Gastroesophageal sphincter (tissue), 4 donors: ENCODE data around the gene TXNL4B. TPM values are rescaled to one million over a fixed set of nuclear protein-coding genes. Genes with fewer than 3 reads are reported as not detected.

Source experiments
- ATAC-seq: fragments of 150-250 bp; one replicate; pipeline ENCODE4 v1.9.1; 2016; ENCODE audit warnings: mild to moderate bottlenecking, moderate library complexity
- H3K27ac ChIP-seq, 4 donors: fragments of 200-600 bp; sonication (generic) in 3 of 4; 1 replicate in 3 of 4; 2 replicates in 1 of 4; pipeline ENCODE4 v1.5.1; 2016 to 2019
- H3K27me3 ChIP-seq: fragments of 200-600 bp; sonication (generic); one replicate; pipeline ENCODE4 v1.5.1; 2019
- H3K36me3 ChIP-seq, 2 donors: fragments of 200-600 bp; sonication (generic); one replicate each; pipeline ENCODE4 v1.5.1; 2019; ENCODE audit warnings: control low read depth in 1 of 2
- H3K4me1 ChIP-seq, 3 donors: fragments of 200-600 bp; sonication (generic); 1 replicate in 2 of 3; 2 replicates in 1 of 3; pipeline ENCODE4 v1.5.1; 2016 to 2019; ENCODE audit warnings: control low read depth in 2 of 3
- H3K4me3 ChIP-seq, 2 donors: fragments of 200-600 bp; sonication (generic); one replicate each; pipeline ENCODE4 v1.5.1; 2019; ENCODE audit warnings: mild to moderate bottlenecking in 1 of 2, moderate library complexity in 1 of 2
- H3K9me3 ChIP-seq, 3 donors: fragments of 200-600 bp; sonication (generic); one replicate each; pipeline ENCODE4 v1.5.1; 2017 to 2019; ENCODE audit warnings: control low read depth in 2 of 3
- EP300 ChIP-seq: sonication (generic); formaldehyde crosslinking; IDR thresholded peaks from one replicate; pipeline ENCODE4 v1.6.1; 2017; ENCODE audit warnings: antibody characterized with exemption, mild to moderate bottlenecking
- POLR2A ChIP-seq, 2 donors: fragments of 450-650 bp; IDR thresholded peaks; one replicate each; pipeline ENCODE4 v1.6.1; 2017; ENCODE audit warnings: antibody characterized with exemption in 2 of 2, mild to moderate bottlenecking in 2 of 2, moderate library complexity in 1 of 2
- POLR2AphosphoS5 ChIP-seq: sonication (generic); formaldehyde crosslinking; IDR thresholded peaks from one replicate; pipeline ENCODE4 v1.6.1; 2017; ENCODE audit warnings: antibody characterized with exemption
- WGBS, 2 donors: methylation state at CpG; one replicate each; pipeline ENCODE4 v1.1.5; 2018; ENCODE audit warnings: low coverage in 1 of 2; 5-methylcytosine and 5-hydroxymethylcytosine counted together
- total RNA-seq, 4 donors: library from RNA; depleted of rRNA; stranded (reverse); fragments of >200 nt; gene quantifications; one replicate each; pipeline ENCODE4 v1.1.0, GENCODE V29; 2016
- TF ChIP-seq, protein P1 (sequence below), 4 experiments: fragments of 200-600 bp in 2 of 4; fragments of 450-650 bp in 2 of 4; sonication (generic) in 1 of 4; IDR thresholded peaks; one replicate each; pipeline ENCODE4 v1.5.1; 2017 to 2019; ENCODE audit warnings: antibody characterized with exemption in 4 of 4, mild to moderate bottlenecking in 2 of 4, moderate library complexity in 2 of 4

TXNL4B gene
- total RNA-seq: 10 to 100 TPM in 1 of 4 donors, 1 to 10 TPM in 3; 5.8 to 10.6 (median 8.6) TPM

DNA sequence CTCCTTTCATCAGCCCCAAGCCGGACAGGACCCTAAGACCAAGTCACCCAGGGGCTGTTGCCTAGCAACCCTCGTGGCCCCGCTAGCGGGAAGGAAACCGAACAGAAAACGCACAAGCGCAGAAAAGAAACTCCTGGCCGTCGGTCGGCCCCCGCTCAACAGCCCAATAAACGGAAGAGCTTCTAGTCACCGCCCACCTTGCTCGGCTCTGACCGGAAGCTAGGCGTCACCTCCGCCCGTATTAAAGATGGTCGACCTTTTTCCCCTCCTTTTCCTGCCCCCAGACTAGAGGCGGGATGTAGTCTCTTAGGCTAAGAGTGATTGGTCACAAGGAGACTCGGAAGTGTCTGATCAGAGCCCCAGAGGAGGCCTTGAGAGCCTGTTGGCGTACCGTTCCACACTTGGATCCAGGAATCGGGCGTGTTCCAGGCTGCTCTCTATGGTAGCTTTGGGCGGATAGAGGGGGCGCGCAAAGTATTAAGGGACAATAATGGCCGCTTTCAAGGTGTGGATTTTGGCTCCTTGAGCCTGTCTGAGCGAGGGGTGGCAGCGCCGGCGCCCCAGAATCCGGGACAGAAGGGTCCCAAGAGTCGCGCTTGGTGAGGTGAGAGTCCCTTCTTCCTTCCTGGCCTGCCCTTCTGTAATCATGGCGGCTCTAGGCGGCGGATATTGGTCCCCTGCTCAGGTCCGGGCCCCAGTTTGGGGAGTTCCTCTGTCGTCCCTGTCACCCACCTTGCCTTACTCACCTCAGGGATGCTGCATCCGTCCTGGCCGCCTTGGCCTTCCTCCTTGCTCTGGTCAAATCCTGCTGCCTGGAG is at the start of gene TXNL4B, which contains the start of gene DHX38:
TXNL4B (minus strand) TSS at position 173 of the 818 bp plus-strand sequence. CDS start 2,871 bp downstream, outside the sequence.
DHX38 (plus strand) TSS at position 400 of the 818 bp plus-strand sequence. CDS start 2,311 bp downstream, outside the sequence.
- ATAC-seq: peak; percentile 100
- TF ChIP-seq, protein P1, sequence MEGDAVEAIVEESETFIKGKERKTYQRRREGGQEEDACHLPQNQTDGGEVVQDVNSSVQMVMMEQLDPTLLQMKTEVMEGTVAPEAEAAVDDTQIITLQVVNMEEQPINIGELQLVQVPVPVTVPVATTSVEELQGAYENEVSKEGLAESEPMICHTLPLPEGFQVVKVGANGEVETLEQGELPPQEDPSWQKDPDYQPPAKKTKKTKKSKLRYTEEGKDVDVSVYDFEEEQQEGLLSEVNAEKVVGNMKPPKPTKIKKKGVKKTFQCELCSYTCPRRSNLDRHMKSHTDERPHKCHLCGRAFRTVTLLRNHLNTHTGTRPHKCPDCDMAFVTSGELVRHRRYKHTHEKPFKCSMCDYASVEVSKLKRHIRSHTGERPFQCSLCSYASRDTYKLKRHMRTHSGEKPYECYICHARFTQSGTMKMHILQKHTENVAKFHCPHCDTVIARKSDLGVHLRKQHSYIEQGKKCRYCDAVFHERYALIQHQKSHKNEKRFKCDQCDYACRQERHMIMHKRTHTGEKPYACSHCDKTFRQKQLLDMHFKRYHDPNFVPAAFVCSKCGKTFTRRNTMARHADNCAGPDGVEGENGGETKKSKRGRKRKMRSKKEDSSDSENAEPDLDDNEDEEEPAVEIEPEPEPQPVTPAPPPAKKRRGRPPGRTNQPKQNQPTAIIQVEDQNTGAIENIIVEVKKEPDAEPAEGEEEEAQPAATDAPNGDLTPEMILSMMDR (IDR thresholded peaks at IDR 0.05): no peak
- TF ChIP-seq POLR2A (IDR thresholded peaks at IDR 0.05): peak; percentile 51 to 60
- TF ChIP-seq POLR2AphosphoS5: peak; percentile 89
- Histone ChIP-seq H3K4me1 (peaks cover 0 to 46% (median 15%) of the 10 kb centered on the region in 3 donors), H3K36me3 (peaks cover 0 to 55% of the 10 kb centered on the region in 2 donors), H3K4me3 (peak within 1 kb of the TSS; percentile 82 to 99), H3K27me3 (no peaks in the 10 kb centered on the region), H3K9me3 (no peaks in the 10 kb centered on the region), H3K27ac (peak within 1 kb of the TSS; percentile 90 to 97 (median 92))
- 0 to 1% methylated on average over 10 to 18 of the region's 43 CpGs for WGBS, 2 donors

DNA sequence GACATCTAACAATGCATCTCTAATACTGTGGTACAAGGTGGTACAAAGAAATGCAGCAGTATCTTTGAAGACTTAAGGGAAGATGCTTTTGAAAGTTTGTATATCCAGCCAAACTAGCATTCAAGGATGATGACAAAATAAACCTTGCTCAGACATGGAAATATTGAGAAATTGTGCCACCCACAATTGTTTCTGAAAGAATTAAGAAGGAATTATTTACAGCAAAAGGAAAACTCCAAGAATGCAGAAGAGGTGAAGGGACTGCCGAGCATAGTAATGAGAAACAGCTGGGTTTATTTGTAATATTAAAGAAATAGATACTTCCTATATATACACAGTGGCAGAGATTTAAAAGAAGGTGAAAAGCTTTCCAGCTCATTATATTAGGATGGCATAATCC is 49.1 kb upstream of the TXNL4B start:
- no peak for ATAC-seq
- Histone ChIP-seq H3K27ac (no peak overlapping the region), H3K4me3 (no peak overlapping the region), H3K9me3 (no peaks in the 10 kb centered on the region), H3K27me3 (peaks cover 9% of the 10 kb centered on the region), H3K4me1 (no peaks in the 10 kb centered on the region), H3K36me3 (no peaks in the 10 kb centered on the region)
- TF ChIP-seq EP300 (no peak), POLR2AphosphoS5 (no peak), POLR2A (IDR thresholded peaks at IDR 0.05) (no peak)
- TF ChIP-seq, protein P1 (IDR thresholded peaks at IDR 0.05): no peak
- WGBS, 2 donors: 25 to 75% methylated on average over 1 of the region's 1 CpG

DNA sequence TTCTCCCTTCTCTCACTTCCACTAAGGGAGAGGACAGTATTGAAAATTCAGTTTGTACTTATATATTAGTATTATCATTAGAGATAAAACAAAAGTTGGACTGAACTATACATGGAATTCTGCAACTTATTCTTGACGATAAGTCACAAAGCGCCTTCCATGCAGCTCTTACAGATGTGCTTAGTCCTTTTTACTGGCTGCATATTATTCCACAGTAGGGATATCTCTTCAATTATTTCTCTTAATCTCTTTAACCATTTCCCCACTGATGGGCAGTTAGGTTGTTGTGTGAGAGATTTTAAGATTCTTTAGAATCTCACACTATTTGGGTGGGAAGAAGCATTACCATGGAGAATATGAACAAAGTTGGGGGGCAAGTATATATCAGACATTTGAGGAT is 46.5 kb upstream of the TXNL4B start:
- 94 to 100% methylated on average over 2 of the region's 2 CpGs for WGBS, 2 donors
- Histone ChIP-seq H3K27ac (no peak overlapping the region), H3K4me3 (no peak overlapping the region), H3K27me3 (peaks cover 12% of the 10 kb centered on the region), H3K9me3 (no peaks in the 10 kb centered on the region), H3K4me1 (no peaks in the 10 kb centered on the region), H3K36me3 (no peaks in the 10 kb centered on the region)
- TF ChIP-seq POLR2A (IDR thresholded peaks at IDR 0.05) (no peak), EP300 (no peak), POLR2AphosphoS5 (no peak)
- TF ChIP-seq, protein P1 (IDR thresholded peaks at IDR 0.05): no peak
- no peak for ATAC-seq

DNA sequence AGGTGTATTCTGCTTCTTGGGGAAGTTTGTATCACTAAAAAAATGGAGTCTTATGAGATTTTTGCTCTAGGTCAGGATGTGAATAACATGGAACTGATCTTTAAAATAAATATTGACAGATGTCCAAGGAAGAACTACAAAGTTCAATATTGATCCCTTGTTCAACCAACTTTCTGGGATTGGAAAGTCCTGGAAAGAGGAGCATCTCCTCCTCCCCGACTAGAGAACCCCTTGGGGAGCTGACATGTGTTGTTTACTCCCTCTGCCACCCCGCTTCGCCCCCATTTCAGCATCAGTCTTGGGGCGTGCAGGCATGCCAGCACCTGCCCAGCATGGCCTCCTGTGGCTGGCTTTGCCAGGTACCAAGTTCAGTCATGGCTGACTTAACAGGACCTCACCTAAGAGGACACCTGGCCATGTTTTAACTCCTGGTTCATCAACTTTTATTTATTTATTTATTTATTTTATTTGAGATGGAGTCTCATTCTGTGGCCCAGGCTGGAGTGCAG is 44.7 kb upstream of the TXNL4B start:
- 78 to 93% methylated on average over 4 of the region's 4 CpGs for WGBS, 2 donors
- H3K9me3 ChIP-seq: no peaks in the 10 kb centered on the region

More for the DNA sequence above, 44.7 kb upstream of the TXNL4B start:
- no peak for ATAC-seq
- Histone ChIP-seq H3K27me3 (peaks cover 12% of the 10 kb centered on the region), H3K36me3 (no peaks in the 10 kb centered on the region), H3K27ac (no peak overlapping the region), H3K4me1 (no peaks in the 10 kb centered on the region), H3K4me3 (no peak overlapping the region)
- TF ChIP-seq, protein P1 (IDR thresholded peaks at IDR 0.05): no peak
- TF ChIP-seq EP300: no peak
- no peak for TF ChIP-seq POLR2A (IDR thresholded peaks at IDR 0.05)
- TF ChIP-seq POLR2AphosphoS5: no peak
